Suppressor macrophage treated with lipopolysaccharide for 1 hour (primary cell): ENCODE data around the gene COX7A2.

Source experiments
- DNase-seq, 3 donors: peaks; one replicate each; pipeline ENCODE4 v3.0.0-alpha.2; 2020 to 2022

Gene COX7A2

GRCh38 chr6:75268121-75268987 is 24.8 kb upstream of the COX7A2 start:
- DNase-seq: peak; percentile 17 to 59 (median 55)

- DNase-seq: no peak
These were observed 23.9 kb upstream of the COX7A2 start for GRCh38 chr6:75267461-75267860.

GRCh38 chr6:75266716-75267291 is 23.2 kb upstream of the COX7A2 start:
- DNase-seq: peak; percentile 59 to 82 (median 78)

GRCh38 chr6:75263401-75263750 is 19.8 kb upstream of the COX7A2 start:
- DNase-seq: no peak

- no peak for DNase-seq
These were observed 19.3 kb upstream of the COX7A2 start for GRCh38 chr6:75262716-75263400.

- DNase-seq: no peak
These were observed 17.7 kb upstream of the COX7A2 start for GRCh38 chr6:75261299-75261698.

GRCh38 chr6:75257343-75258087 is 13.9 kb upstream of the COX7A2 start:
- no peak for DNase-seq

GRCh38 chr6:75250552-75250951 is 7.0 kb upstream of the COX7A2 start:
- no peak for DNase-seq

- DNase-seq: no peak
These were observed 6.2 kb upstream of the COX7A2 start for GRCh38 chr6:75249837-75250236.

GRCh38 chr6:75246386-75246785 is 2.8 kb upstream of the COX7A2 start:
- DNase-seq: no peak

- DNase-seq: peak; percentile 8 to 26 (median 22)
These were observed 523 bp upstream of the COX7A2 start for GRCh38 chr6:75244063-75244584.

- no peak for DNase-seq
These were observed 7.0 kb downstream of the COX7A2 start for GRCh38 chr6:75236630-75237029.

- DNase-seq: no peak
These were observed 8.3 kb downstream of the COX7A2 start for GRCh38 chr6:75235271-75235670.

- no peak for DNase-seq
These were observed 9.3 kb downstream of the COX7A2 start for GRCh38 chr6:75234126-75234865.

GRCh38 chr6:75233092-75233615 is 10.4 kb downstream of the COX7A2 start:
- no peak for DNase-seq

GRCh38 chr6:75230484-75231325 is 12.9 kb downstream of the COX7A2 start:
- DNase-seq: peak; percentile 63 to 68 (median 66)

- DNase-seq: no peak
These were observed 19.2 kb downstream of the COX7A2 start for GRCh38 chr6:75224303-75224926.

- no peak for DNase-seq
These were observed 20.2 kb downstream of the COX7A2 start for GRCh38 chr6:75223428-75223827.

GRCh38 chr6:75222261-75222660 is 21.3 kb downstream of the COX7A2 start:
- DNase-seq: no peak

GRCh38 chr6:75221116-75221515 is 22.5 kb downstream of the COX7A2 start:
- no peak for DNase-seq
